AG04449 (cell line): ENCODE data around the gene ATP9B.

Source experiments
- CTCF ChIA-PET: fragments of 350-600 bp; formaldehyde crosslinking; extraction: SDS; loops from one replicate; lab custom pipeline; 2021; ENCODE audit warnings: antibody characterized with exemption; lab: Yijun Ruan, JAX
- POLR2A ChIA-PET: fragments of 400-600, 350-600 bp; formaldehyde crosslinking; extraction: SDS; loops from one replicate; lab custom pipeline; 2020; ENCODE audit warnings: antibody characterized with exemption, inconsistent platforms; lab: Yijun Ruan, JAX
- DNase-seq: peaks from one replicate; pipeline ENCODE4 v3.0.0-alpha.2; 2010; ENCODE audit warnings: low read depth, low spot score
- H3K4me3 ChIP-seq: 2 replicates; pipeline ENCODE4 v1.5.1; 2011; ENCODE audit warnings: low read depth, mild to moderate bottlenecking, control low read depth, low read length
- TF ChIP-seq, protein P1 (sequence below): IDR thresholded peaks from one replicate; pipeline ENCODE4 v1.5.1; 2011; ENCODE audit warnings: mild to moderate bottlenecking, moderate library complexity, low read length, control low read depth, inconsistent platforms; ENCODE audit not compliant: insufficient read depth; ENCODE audit errors: missing control alignments

Gene ATP9B

DNA sequence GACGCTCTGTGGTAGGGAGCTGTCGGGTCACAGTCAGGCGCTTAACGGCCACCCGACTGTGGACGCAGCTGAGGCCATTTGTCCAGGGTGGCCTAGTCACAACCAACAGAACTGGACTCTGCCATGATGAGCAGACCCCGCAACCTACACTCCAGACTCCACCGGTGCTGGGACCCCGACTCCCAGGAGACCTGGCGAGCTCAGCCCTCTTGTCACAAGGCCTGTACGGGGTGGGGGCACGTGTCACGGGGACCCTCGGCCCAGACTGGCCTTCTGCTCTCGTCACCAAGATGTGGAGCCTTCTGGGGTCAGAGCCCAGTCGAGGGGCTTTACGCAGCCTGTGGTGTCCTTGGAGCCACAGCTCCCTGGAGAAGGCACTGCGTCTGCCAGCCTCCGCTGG, 349.0 kb downstream of the ATP9B start:
- DNase-seq: no peak
- TF ChIP-seq, protein P1, sequence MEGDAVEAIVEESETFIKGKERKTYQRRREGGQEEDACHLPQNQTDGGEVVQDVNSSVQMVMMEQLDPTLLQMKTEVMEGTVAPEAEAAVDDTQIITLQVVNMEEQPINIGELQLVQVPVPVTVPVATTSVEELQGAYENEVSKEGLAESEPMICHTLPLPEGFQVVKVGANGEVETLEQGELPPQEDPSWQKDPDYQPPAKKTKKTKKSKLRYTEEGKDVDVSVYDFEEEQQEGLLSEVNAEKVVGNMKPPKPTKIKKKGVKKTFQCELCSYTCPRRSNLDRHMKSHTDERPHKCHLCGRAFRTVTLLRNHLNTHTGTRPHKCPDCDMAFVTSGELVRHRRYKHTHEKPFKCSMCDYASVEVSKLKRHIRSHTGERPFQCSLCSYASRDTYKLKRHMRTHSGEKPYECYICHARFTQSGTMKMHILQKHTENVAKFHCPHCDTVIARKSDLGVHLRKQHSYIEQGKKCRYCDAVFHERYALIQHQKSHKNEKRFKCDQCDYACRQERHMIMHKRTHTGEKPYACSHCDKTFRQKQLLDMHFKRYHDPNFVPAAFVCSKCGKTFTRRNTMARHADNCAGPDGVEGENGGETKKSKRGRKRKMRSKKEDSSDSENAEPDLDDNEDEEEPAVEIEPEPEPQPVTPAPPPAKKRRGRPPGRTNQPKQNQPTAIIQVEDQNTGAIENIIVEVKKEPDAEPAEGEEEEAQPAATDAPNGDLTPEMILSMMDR: no peak
- no peak overlapping the region for H3K4me3 ChIP-seq
- CTCF ChIA-PET: interaction anchor here (1.4 kb wide), 1 partner anchor 37 kb away, joined by 3 read pairs; no protein-coding TSS in a partner anchor
- POLR2A ChIA-PET: no interaction called here

DNA sequence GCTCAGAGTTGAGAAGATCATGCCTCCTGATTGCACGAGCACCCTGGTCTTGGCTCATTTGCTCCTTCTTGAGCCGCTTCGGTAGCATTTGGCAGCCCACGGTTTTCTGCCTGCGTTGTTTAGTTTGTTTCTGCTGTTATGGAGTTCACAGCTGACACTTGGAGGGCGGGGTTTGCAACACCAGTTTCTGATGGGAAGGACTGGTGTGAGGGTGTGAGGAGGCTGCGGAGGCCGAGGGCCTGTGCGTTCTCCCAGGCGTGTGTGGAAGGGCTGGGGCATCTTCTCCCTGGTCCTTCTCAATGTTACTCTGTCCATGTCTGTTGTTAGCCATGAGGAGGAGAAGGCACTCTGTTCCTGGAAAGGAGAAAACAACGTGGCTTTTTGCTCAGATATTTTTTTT, 349.4 kb downstream of the ATP9B start:
- POLR2A ChIA-PET: no interaction called here
- TF ChIP-seq, protein P1: no peak

DNA sequence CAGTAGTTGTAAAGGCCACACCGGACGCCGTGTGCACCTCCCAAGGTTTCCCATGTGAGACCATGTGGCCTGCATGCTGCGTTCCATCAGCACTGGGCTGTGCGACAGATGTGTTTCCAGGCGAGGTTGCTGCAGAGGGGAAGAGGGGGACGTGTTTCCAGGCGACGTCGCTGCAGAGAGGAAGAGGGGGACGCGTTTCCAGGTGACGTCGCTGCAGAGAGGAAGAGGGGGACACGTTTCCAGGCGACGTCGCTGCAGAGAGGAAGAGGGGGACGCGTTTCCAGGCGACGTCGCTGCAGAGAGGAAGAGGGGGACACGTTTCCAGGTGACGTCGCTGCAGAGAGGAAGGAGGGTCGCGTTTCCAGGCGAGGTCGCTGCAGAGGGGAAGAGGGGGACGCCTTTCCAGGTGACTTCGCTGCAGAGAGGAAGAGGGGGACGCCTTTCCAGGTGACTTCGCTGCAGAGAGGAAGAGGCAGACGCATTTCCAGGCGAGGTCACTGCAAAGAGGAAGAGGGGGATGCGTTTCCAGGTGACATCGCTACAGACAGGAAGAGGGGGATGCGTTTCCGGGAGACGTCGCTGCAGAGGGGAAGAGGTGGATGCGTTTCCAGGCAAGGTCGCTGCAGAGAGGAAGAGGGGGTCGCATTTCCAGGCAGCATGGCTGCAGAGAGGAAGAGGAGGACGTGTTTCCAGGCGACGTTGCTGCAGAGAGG, 351.0 kb downstream of the ATP9B start:
- TF ChIP-seq, protein P1: no peak
- ChIA-PET POLR2A (no interaction called here), CTCF (no interaction called here)
- no peak for DNase-seq
- H3K4me3 ChIP-seq: no peak overlapping the region

More for the DNA sequence above, 349.4 kb downstream of the ATP9B start:
- no peak overlapping the region for H3K4me3 ChIP-seq
- CTCF ChIA-PET: interaction anchor here (1.4 kb wide), 1 partner anchor 38 kb away, joined by 3 read pairs; no protein-coding TSS in a partner anchor
- no peak for DNase-seq

DNA sequence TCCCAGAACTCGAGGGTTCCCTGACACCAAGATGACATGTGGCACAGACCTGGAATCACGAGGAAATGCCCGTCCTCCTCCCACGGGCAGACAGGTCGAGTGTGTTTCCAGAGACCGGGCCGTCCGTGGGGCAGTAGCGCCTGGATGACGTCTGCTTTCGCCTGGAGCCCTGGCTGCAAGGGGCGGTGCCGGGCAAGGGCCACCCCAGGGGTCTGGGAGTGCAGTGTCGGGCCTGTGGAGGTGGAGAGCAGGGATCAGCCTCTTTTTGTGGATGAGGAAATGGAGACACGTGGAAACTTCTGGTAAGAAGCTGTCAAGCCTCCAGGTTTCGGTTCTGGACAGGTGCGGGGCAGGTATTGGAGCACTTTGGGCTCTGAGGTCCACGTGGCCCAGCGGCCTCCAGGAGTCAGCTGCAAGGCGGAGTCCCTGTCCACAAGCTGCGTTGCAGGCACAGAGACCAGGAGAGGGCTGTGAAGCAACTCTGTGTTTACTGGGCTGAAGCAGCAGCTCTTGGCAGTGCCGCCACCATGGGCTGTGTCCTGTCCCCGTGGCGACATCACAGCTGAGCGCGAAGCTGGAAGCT, 352.2 kb downstream of the ATP9B start:
- no peak overlapping the region for H3K4me3 ChIP-seq
- CTCF ChIA-PET: interaction anchor here (0.8 kb wide), 1 partner anchor 110 kb away, joined by 3 read pairs; no protein-coding TSS in a partner anchor
- TF ChIP-seq, protein P1: no peak
- no peak for DNase-seq
- POLR2A ChIA-PET: no interaction called here

DNA sequence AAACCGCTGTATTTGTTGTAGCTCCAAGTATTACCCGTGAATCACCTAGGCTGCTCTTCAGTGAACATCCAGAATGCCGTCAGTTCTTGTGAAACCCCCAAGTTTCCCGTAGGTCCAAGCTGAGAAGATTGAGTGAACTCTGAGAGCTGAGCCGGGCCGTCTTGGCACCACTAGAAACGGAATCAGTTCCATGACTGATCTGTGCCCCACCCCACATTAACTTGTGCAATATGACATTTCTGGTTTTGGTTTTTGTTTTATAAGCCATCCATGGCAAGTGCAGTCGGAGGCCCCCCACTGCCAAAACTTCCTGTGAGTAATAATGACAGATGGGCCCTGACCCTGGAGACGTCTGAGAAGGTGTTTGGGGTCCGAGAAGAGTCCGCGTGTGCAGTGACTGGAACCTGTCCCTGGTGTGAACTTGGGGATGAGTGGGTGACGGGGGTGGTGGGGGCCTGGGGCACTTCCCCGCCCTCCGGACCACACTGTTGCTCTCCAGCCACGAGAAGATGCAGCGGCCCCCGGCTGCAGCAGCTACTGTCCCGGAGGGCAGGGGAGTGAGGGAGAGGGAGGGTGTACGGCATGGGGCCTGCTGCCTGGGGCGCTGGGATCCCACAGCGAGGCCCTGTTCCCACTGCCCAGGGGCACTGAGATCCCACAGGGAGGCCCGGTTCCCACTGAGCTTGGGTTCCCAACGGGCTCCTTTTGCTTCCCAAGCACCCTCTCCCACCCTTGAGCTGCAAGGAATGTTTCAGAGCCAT, 353.0 kb downstream of the ATP9B start:
- TF ChIP-seq, protein P1: no peak
- H3K4me3 ChIP-seq: no peak overlapping the region
- ChIA-PET CTCF (interaction anchor here (0.8 kb wide), 1 partner anchor 109 kb away, joined by 3 read pairs; no protein-coding TSS in a partner anchor), POLR2A (no interaction called here)
- DNase-seq: no peak

DNA sequence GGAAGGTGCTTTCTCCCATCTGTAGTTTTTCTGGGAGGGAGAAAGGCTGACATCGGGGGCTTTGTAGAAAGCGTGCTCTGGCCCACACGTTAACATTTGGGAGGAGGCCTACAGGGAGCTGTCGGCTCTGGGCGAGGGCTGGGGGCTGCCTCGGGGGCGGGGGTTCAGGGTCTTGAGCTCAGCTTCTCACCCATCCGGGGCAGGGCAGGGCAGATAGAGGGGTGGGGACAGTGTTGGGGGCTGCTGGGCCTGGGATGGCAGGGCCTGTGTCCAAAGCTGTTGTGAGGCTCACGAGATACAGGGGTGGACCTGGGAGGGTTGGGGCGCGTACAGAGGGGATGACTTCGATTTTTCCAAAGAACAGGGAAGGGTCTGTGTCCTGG, 353.6 kb downstream of the ATP9B start:
- CTCF ChIA-PET: no interaction called here
- TF ChIP-seq, protein P1: no peak
- POLR2A ChIA-PET: no interaction called here
- H3K4me3 ChIP-seq: no peak overlapping the region
- DNase-seq: no peak
